HCEC 1CT (cell line): Measurements from ENCODE around the gene NANOS3.
"Not testable (repeated sequence)": the region's sequence is repeated elsewhere in the genome, so short reads cannot be mapped to it uniquely, and the experiment has no call there.

Source experiments
- DNase-seq: peaks from one replicate; pipeline ENCODE4 v3.0.0-alpha.2; 2017

Gene NANOS3

GRCh38 chr19:13887018-13887436 lies 10.1 kb downstream of the NANOS3 start:
- DNase-seq = no peak

DNA sequence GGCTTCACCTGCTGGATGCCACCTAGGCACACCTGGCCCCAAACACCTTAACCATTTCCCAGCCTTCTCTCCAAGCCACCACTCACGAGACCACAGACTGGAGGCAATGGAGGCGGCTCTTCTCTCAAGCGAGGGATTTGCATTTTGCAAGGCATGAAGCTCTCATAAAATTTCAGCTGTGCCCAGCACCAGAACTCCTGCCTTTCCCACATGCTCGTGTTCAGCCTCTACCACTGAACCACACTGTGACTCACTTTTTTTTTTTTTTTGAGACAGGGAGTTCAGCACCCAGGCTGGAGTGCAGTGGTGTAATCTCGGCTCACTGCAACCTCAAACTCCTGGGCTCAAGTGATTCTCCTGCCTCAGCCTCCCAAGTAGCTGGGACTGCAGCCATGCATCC lies 10.6 kb downstream of the NANOS3 start:
- DNase-seq = no peak

DNA sequence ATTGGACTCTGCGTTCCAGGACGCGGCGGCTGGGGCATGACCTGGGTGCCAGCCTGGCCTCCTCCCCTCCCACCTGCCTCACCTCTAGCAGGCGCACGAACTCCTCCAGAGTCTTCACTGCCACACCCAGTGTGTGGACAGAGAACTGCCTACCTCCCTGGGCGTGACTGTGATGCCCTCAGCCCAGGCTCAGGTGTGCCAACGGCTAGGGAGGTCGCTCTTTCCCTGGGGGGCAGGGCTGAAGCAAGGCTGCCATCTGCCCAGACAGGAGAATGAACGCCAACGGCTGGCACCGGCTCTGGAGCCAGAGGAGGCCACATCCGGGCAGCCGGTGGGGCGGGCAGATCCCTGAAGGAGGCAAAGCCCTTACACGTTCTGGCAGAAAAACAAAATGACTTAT lies 11.3 kb downstream of the NANOS3 start:
- no peak for DNase-seq

DNA sequence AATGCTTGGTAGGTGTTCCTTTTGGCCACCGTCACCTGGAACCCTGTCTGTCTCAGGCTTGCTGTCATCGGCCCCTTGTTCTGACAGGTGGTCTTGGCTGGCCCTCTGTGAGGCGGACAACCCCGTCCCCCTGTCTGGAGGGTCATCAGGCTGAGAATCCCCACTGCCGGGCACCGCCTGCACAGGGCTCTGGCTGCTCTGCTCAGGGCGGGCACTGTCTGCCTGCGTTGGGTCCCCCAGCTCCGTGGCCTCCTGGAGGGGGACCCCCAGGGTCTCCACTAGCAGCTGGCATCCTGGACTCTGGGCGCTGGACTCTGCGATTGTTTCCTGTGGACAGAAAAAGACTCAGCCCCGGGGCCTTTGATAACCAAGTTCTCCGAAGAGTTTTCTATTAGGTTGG lies 13.2 kb downstream of the NANOS3 start:
- no peak for DNase-seq

DNA sequence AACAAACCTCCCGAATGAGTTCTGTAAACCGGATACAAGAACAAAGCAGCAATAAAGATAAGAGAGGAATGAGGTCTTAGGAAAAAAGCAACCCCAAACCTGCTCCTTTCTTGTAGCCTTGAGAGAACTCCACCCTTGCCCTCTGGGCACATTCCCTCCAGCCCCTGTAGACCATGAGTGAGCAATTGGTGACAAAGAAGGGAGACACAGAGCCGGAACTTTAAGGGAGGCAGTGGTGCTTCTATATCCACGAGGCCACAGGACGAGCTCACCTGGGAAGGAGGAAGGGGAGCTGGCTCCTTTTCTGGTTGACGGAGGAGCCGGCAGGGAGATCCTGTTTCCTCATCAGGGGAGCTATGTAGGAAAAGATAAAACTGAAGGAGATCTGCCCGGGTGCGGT lies 15.9 kb downstream of the NANOS3 start:
- no peak for DNase-seq

- no peak for DNase-seq
Observed at GRCh38 chr19:13894552-13894951, 17.6 kb downstream of the NANOS3 start.

- no peak for DNase-seq
Observed at GRCh38 chr19:13896227-13896626, 19.3 kb downstream of the NANOS3 start.

DNA sequence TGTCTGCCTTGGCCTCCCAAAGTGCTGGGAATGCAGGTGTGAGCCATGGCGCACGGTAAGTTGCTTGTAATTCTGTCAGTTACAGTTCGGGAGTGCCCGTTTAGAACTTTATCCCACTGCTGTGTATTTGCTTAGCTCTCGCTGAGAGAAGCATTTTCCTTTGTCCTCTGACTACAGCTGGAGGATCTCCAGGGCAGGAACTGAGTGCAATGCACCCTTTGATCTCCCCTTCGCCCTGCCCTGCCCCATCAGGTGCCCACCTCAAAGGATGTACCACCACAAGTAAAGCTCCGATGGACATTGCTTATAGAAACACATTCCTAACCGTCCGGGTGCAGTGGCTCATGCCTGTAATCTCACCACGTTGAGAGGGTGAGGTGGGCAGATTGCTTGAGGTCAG lies 22.5 kb downstream of the NANOS3 start:
- no peak for DNase-seq

GRCh38 chr19:13899912-13900584 lies 23.1 kb downstream of the NANOS3 start:
- no peak for DNase-seq

GRCh38 chr19:13902993-13903555 lies 26.1 kb downstream of the NANOS3 start:
- DNase-seq = peak; percentile 17

GRCh38 chr19:13905634-13906520 lies 28.9 kb downstream of the NANOS3 start, which contains the start of the genes BRME1 and CC2D1A:
Gene BRME1, minus strand, starts transcription at chr19:13906117. Its CDS starts 1,225 bp downstream, at chr19:13904892.
Gene CC2D1A, plus strand, starts transcription at chr19:13906201. Its CDS starts 241 bp downstream, at chr19:13906442.
- DNase-seq = peak; percentile 82

DNA sequence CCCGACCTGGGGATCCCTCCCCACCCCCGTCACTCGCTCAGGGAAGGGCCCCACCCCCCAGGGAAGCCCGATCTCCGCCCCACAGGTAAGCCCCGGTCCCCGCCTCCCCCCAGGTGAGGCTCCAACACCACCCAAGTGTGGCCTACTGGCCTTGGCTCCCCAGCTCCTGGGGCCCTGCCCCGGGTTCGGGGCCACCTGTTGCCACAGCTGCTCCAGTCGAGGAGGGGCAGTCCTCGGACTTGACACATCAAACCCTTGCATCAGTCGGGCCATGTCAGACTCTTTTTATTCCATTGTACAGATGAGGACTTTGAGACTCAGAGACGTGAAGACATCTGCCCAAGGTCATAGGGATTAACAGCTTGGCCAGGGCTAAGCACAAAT lies 29.6 kb downstream of the NANOS3 start:
- no peak for DNase-seq

- no peak for DNase-seq
Observed at GRCh38 chr19:13906910-13907309, 30.0 kb downstream of the NANOS3 start.

DNA sequence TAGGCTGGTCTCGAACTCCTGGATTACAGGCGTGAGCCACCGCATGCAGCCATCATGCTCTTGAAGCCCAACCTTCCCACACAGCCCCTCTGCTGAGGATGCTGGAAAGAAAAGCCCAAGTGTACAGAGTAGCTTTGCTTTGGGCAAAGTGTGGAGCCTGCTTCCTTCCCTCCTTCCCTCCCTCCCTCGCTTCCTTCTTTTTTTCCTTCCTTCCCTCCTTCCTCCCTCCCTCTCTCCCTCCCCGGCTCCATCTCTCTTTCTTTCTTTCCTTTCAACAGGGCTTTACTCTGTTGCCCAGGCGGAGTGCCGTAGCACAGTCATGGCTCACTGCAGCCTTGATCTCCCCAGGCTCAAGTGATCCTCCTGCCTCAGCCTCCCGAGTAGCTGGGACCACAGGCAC lies 31.7 kb downstream of the NANOS3 start:
- no peak for DNase-seq

DNA sequence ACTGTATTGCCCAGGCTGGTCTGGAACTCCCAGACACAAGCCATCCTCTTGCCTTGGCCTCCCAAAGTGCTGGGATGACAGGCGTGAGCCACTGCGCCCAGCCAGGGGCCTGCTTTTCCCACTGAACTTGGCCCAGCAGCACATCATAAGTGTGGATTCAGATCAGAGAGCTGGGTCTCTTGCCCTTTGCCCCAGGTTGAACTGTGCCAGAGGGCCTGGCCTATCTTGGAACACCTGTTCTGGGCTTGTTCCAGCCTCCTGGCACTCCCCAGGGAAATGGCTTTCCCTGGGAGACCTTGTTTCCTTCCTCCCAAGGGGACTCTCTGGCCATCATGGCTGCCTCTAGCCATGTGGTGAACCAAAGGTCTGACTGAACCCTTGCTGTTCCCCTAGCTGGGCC lies 32.5 kb downstream of the NANOS3 start:
- no peak for DNase-seq

DNA sequence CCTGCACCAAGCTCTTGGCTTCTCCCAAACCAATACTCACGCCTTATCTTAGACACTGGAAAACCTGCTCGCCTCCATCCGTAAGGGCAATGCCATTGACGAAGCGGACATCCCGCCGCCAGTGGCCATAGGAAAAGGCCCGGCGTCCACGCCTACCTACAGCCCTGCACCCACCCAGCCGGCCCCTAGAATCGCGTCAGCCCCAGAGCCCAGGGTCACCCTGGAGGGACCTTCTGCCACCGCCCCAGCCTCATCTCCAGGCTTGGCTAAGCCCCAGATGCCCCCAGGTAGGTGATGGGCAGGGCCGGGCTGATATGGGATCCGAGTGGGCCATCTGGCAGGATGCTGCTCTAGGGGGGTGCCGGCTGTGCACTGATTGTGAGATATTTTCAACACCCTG lies 36.4 kb downstream of the NANOS3 start:
- no peak for DNase-seq

- DNase-seq = no peak
Observed at GRCh38 chr19:13914777-13915176, 37.8 kb downstream of the NANOS3 start.

GRCh38 chr19:13917888-13918406 lies 41.0 kb downstream of the NANOS3 start:
- no peak for DNase-seq

- DNase-seq = no peak
Observed at GRCh38 chr19:13918726-13919411, 41.9 kb downstream of the NANOS3 start.

GRCh38 chr19:13920524-13920923 lies 43.6 kb downstream of the NANOS3 start:
- no peak for DNase-seq

GRCh38 chr19:13920940-13921747 lies 44.2 kb downstream of the NANOS3 start:
- peak; percentile 36 for DNase-seq

- DNase-seq = not testable (repeated sequence)
Observed at GRCh38 chr19:13922118-13922517, 45.2 kb downstream of the NANOS3 start.
